HG02938 (cell line): ENCODE data around the gene PPP1R36.
"Not testable (repeated sequence)": the region's sequence is repeated elsewhere in the genome, so short reads cannot be mapped to it uniquely, and the experiment has no call there.

ENCODE experiments used
- ATAC-seq: cut with Tn5 transposase; IDR thresholded peaks from one replicate; pipeline ENCODE4 v1.9.1; 2021; ENCODE audit warnings: mild to moderate bottlenecking, moderate library complexity; ENCODE audit not compliant: unreplicated experiment

Gene PPP1R36

DNA sequence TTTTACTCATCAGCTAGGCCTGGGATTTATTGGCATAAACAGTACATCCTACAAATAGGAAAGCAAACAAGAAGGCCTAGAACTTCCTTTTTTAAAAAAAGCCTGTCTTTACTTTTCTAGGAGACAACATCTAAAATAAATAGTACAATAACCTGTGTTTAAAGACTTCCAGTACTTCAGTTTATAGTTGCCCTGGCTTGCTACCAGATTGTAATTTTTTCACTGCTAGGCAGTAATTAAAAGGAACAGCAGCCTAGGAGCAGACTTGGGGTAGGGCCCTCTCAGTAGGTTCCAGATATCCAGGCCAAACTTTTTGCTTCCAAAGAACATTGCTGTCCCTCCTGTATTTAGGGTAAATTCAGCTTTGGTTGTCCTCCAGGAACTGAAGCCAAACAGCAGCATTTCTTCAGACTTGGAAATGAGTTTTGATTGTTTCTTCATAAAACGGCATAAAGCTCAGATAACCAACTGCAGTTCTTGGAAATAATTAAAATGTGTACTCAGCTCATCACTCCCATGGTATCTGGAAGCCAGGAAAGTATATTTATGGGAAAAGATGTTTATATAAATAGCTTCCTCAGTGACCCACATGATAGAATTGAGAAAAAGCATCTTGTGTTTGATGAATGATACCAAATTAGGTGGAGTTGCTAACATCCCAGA lies 61.7 kb downstream of the PPP1R36 start:
- no peak for ATAC-seq

GRCh38 chr14:64612021-64612380 lies 62.2 kb downstream of the PPP1R36 start:
- no peak for ATAC-seq

DNA sequence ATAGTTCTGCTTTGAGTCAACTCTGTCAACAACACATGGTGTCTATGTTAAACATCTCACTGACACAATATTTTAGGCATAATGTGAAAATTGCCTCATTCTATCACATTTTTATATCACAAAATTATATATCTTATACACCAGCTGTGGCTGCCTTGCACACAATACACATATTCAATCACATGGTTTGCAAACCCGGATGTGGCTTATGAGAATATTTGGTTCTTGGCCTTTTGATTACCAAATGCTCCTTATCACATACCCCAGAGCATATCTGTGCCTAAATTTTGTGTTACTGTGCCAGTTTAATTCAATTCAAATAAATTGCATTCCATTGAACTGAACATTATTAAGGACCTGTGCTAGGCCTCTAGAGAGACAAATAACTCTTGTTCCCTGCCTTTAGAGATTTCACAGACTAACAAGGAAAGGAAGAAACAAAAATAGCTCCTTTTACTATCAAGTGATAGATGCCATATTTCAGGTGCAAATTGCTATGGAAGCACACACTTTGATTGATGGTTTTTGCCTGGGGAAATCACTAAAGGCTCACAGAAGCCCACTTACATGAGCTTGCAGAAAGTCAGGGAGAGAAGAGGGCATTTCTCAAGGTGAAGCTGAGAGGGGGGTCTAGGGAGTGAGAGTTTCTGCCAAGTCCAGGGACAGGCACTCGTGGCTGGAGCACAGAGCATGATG lies 63.4 kb downstream of the PPP1R36 start:
- ATAC-seq, result no peak

GRCh38 chr14:64614166-64614565 lies 64.4 kb downstream of the PPP1R36 start:
- ATAC-seq, result no peak

DNA sequence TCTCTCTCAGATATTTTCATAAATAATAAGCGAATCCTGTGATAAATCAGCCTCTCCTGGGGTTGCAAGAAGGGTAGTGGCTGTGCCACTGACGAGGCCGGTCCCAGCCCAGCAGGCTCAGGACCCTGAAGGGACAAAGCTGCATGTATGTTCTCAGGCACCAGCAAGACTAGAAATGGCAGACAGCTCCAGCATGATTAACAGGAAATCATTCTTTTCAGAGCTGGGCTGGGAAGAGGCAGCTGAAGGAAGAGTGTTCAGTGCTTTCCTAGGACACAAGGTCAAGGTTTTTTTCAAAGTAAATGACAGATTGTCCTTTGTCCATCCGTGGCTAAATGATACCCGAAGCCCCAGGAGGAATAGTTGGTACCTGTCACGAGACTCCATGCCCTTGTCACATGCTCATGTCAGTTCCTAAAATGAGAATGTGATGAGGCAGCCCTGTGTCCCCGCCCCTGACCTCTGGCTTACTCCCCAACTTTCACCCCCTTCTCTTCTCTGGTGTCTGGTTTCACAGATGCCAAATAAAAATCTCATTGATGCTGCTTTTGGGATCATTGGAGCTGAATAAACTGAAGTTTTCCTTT lies 65.1 kb downstream of the PPP1R36 start:
- ATAC-seq, result no peak

- ATAC-seq, result not testable (repeated sequence)
Measured at GRCh38 chr14:64617872-64618408, 68.2 kb downstream of the PPP1R36 start.

- ATAC-seq, result no peak
Measured at GRCh38 chr14:64620910-64621309, 71.1 kb downstream of the PPP1R36 start.

DNA sequence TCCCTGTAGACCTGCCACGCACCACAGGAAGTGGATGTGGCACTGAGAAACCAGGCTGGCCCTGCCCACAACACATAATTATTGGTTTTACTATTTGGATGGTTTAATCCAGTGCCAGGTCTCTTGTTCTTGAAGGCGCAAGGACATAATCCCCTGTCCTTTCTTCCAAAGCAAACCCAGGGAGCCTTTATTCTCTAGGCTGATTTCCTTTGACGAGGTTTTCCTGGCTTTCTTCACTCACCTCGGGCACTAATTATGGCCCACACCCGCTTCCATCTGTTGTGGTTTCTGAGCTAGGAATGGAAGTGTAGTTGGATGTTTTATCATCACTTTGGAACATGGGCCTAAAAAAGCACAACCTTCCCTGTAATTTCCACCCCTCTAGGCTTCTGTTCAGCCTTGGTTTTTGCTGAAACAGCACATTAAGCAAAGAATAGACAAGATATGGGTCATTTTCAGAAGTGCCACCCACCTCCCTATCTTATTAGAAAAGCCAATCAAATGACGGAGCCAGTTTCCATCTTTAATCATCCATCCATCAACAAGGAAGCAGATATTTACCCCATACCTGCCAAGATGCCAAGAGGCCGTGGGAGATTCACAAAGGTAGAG lies 73.9 kb downstream of the PPP1R36 start:
- no peak for ATAC-seq

GRCh38 chr14:64625386-64626232 lies 75.8 kb downstream of the PPP1R36 start:
- no peak for ATAC-seq

GRCh38 chr14:64628940-64629408 lies 79.2 kb downstream of the PPP1R36 start:
- no peak for ATAC-seq

DNA sequence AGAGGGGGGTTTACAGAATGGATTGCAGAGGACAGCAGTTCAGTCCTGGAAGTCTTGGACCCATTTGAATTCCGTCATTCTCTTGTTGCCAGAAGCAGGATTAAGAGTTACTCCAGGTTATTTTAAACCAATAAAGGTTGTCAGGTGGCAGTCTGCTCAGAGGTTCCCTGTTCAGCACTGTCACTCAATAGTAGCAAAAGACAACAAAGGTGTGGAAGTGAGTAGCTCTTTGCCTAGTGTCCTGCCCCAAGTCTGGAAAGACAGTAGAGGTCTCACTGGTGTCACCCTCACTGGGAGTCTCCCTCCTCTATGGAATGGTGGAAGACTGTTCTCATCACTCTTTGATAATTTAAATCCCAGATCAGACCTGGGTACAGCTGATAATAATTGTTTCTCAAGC lies 81.0 kb downstream of the PPP1R36 start:
- no peak for ATAC-seq

- ATAC-seq, result not testable (repeated sequence)
Measured at GRCh38 chr14:64631222-64631621, 81.5 kb downstream of the PPP1R36 start.

- no peak for ATAC-seq
Measured at GRCh38 chr14:64632056-64632455, 82.3 kb downstream of the PPP1R36 start.

- no peak for ATAC-seq
Measured at GRCh38 chr14:64634558-64634957, 84.8 kb downstream of the PPP1R36 start.

DNA sequence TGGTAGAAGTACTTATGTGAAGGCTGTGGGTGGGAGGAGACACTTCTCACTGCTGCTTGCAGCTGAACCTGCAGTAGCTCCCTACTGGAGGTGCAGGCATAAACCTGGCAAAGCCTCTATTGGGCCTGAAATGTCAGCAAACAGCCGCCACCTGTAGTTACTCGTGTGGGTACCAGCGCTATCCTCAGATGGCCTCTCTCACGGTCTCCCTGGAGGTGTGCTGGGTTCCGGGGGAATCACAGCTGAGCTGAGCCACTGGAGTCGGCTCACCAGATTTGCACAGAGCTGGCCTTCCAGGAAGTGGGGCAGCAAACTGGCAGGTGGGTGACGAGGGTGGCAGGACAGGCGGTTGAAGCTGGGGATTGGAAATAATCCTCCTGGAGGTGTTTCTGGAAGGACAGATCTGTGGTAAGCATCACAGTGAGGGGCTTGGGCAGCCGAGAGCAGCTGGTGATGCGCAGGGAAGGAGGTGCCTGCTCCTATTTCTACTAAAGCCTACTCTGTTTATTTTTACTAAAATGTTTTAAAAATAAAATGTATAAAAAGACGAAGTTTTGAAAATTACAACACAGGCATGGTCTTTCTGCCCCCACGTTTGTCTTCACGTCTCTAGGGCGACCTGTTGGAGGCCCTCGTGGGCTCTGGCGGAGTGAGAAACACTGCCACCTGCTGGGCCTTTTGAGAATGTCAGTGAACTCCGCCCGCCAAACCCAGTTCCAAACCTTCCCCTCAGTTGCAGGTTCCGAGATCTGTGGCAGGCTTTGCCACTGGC lies 86.6 kb downstream of the PPP1R36 start:
- ATAC-seq, result no peak

GRCh38 chr14:64636980-64637429 lies 87.2 kb downstream of the PPP1R36 start:
- no peak for ATAC-seq

- ATAC-seq, result no peak
Measured at GRCh38 chr14:64637735-64638473, 88.1 kb downstream of the PPP1R36 start.

- ATAC-seq, result no peak
Measured at GRCh38 chr14:64638625-64639024, 88.9 kb downstream of the PPP1R36 start.
